ACHN (cell line): Measurements from ENCODE around the gene R3HDM4.
"Not testable (repeated sequence)": the region's sequence is repeated elsewhere in the genome, so short reads cannot be mapped to it uniquely, and the experiment has no call there.

Source experiments
- DNase-seq: peaks from one replicate; pipeline ENCODE4 v3.0.0-alpha.2; 2015
- in situ Hi-C: cut with HindIII; loops from 2 replicates; pipeline ENCODE4 v1.10.0; 2017; ENCODE audit warnings: low sequenced_read_pairs, low pct_ligation_motif_present, low pct_unique_long_range_greater_than_20kb

The R3HDM4 gene

DNA sequence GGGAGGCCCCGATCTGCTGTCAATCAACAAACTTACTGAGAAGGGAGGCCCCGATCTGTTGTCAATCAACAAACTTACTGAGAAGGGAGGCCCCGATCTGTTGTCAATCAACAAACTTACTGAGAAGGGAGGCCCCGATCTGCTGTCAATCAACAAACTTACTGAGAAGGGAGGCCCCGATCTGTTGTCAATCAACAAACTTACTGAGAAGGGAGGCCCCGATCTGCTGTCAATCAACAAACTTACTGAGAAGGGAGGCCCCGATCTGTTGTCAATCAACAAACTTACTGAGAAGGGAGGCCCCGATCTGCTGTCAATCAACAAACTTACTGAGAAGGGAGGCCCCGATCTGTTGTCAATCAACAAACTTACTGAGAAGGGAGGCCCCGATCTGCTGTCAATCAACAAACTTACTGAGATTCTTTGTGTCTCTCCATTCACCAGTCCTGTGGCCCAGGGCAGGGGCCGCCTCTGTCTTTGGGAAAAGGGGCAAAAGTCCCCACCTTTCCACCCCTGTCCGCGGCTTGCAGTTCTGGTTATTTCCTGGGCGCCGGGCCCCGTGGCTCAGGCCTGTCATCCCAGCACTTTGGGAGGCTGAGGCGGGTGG, 59.3 kb downstream of the R3HDM4 start:
- in situ Hi-C loops, DNase-seq: not testable (repeated sequence)

DNA sequence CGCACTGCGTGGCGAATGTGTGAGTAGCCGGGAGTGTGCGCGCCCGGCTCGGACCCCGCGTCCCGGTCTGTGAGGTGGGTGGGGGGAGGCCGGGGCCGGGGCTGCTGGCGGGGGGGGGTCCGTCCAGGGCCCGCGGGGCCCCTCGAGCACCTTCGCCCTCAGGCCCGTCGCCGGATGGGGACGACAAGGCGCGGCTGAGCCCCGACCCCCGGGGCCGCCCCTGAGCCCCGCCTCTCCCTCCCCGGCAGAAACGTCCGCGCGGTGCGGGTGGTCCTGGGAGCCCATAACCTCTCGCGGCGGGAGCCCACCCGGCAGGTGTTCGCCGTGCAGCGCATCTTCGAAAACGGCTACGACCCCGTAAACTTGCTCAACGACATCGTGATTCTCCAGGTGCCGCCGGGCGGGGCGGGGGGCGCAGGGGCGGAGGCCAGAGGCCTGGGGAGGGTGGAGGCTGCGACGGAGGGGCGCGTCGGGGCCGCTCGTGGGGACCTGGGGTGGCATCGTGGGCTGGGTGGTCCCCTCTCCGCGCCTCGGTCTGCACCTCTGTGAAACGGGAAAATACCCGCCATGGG, 59.9 kb downstream of the R3HDM4 start:
- no peak for DNase-seq
- in situ Hi-C loops: no loop called here

DNA sequence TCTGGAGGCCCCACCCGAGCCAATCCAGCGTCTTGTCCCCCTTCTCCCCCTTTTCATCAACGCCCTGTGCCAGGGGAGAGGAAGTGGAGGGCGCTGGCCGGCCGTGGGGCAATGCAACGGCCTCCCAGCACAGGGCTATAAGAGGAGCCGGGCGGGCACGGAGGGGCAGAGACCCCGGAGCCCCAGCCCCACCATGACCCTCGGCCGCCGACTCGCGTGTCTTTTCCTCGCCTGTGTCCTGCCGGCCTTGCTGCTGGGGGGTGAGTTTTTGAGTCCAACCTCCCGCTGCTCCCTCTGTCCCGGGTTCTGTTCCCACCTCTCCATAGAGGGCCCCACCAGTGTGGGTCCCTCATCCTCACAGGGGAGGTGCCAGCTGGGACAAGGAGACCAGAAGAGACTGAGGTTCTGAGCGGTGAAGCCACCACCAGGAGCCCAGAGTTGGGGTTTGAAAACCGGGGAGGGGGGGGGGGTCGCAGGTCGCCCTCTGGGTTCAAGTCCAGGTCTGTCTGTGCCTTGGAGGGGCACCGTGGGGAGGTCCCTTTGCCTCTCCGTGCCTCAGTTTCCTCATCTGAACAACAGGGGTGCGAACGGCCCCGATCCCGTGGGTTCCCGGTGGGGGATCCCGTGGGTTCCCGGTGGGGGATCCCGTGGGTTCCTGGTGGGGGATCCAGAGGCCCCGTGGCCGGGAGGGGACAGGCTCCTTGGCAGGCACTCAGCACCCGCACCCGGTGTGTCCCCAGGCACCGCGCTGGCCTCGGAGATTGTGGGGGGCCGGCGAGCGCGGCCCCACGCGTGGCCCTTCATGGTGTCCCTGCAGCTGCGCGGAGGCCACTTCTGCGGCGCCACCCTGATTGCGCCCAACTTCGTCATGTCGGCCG, 60.6 kb downstream of the R3HDM4 start, which contains the start of gene ELANE:
Gene ELANE (plus strand): TSS at position 168 of the 878 bp plus-strand sequence. CDS start 26 bp downstream, at position 194.
- in situ Hi-C loops: no loop called here

DNA sequence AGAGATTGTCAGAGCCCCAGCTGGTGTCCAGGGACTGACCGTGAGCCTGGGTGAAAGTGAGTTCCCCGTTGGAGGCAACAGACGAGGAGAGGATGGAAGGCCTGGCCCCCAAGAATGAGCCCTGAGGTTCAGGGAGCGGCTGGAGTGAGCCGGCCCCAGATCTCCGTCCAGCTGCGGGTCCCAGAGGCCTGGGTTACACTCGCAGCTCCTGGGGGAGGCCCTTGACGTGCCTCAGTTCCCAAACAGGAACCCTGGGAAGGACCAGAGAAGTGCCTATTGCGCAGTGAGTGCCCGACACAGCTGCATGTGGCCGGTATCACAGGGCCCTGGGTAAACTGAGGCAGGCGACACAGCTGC, 62.1 kb downstream of the R3HDM4 start:
- DNase-seq: no peak
- in situ Hi-C loops: no loop called here

More for the DNA sequence above, 60.6 kb downstream of the R3HDM4 start, which contains the start of gene ELANE:
- no peak for DNase-seq

DNA sequence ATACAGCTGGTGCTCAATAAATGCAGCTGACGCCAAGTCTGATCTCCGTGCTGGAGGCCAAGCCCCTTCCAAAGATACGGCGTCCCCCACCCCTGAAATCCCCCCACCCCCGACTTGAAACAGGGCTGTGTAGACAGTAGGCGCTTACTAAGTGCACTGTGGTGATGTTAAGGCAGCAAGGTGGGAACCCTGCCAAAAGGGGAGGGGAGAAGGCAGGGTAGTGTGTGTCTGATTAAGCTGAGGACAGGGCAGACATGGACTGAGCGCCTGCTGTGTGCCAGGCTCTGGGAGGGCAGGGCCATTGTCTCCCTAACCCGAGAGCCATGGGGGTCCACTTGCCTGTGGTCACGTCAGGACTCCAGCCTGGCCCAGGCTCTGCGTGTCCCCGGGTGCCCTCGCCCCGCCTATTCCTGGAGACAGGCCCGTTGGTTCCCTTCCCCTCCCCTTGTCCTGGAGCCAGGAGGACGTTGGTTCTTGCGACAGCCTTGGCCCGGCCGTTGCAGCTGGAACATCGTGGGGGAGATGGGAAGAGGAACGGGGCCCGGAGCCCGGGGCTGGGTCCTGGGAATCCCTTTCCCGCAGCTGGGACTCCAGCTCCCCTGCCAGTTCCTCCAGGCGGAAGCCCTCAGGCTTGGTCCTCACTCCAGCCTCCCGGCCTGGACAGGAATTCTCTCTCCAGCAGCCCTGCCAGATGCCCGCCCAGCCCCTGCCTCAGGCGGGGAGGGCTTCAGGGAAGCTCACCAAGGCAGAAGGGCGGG, 62.6 kb downstream of the R3HDM4 start:
- DNase-seq: peak; percentile 31
- in situ Hi-C loops: no loop called here

DNA sequence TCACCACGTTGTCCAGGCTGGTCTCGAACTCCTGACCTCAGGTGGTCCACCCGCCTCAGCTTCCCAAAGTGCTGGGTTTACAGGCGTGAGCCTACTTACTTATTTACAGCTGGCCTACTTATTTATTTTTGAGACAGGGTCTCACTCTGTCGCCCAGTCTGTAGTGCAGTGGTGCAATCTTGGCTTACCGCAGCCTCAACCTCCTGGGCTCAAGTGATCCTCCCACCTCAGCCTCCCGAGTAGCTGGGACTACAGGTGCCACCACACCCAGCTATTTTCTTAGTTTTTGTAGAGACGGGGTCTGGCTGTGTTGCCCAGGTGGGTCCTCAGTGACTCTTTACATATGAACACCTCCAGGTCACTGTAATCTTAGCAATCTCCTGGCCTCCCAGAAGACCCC, 63.8 kb downstream of the R3HDM4 start:
- DNase-seq, in situ Hi-C loops: not testable (repeated sequence)

DNA sequence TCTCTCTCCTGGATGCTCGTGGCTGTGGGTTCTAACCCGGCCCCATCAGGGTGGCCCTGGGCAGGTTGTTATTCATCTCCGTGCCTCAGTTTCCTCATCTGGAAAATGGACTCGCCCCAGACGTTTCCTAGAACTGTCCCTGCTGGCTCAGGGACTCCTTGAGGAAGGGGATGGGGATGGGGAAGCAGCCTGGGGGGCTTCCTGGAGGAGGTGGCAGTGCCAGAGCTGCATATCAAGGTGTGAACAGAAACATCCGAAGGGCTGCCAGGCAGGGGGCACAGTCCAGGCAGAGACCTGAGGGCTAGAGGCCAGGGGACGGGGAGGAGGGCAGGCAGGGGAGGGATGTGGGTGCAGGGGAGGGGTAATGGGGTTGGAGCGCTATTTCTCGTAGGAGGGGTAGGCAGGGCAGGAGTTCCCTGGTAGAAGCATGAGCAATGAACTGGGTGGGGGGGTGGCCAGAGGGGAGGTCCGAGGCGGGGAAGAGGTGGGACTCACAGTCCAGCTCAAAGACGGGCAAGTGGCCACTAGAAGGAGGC, 64.6 kb downstream of the R3HDM4 start:
- DNase-seq: no peak
- in situ Hi-C loops: no loop called here
